ENCODE data around the gene ROR2.

- TF ChIP-seq POLR2A (IDR thresholded peaks at IDR 0.05; ENCODE audit: control extremely low read depth in 1 of 2, low read depth in 2 of 2, low read length in 2 of 2) (no peak), CREB1 (IDR thresholded peaks at IDR 0.05) (no peak), HDAC2 (IDR thresholded peaks at IDR 0.05; ENCODE audit: borderline replicate concordance in 1 of 2, low read depth in 2 of 2, low read length in 2 of 2) (no peak), POLR2AphosphoS5 (IDR thresholded peaks at IDR 0.05; ENCODE audit: low read depth, low read length) (no peak), ZNF274 (IDR thresholded peaks at IDR 0.05; ENCODE audit: borderline replicate concordance, extremely low read depth, low read length) (no peak), GABPA (IDR thresholded peaks at IDR 0.05; ENCODE audit: borderline replicate concordance, insufficient read depth, low read length) (no peak), CTCF (IDR thresholded peaks at IDR 0.05; ENCODE audit: control extremely low read depth in 1 of 3, insufficient read depth in 1 of 3, low read depth in 1 of 3, low read length in 3 of 3) (no peak), CEBPB (IDR thresholded peaks at IDR 0.05; ENCODE audit: low read depth, low read length) (no peak), JUND (IDR thresholded peaks at IDR 0.05; ENCODE audit: low read length) (no peak)
Measured at GRCh38 chr9:91689006-91689405, 261.0 kb downstream of the ROR2 start.

All from H1 (cell line).